K562 (cell line): ENCODE results near the gene SLC7A6. TPM values are rescaled to one million over a fixed set of nuclear protein-coding genes. Genes with fewer than 3 reads are reported as not detected.

Experiments
- ATF3 ChIP-seq, 2 experiments: fragments of 450-650 bp in 1 of 2; sonication (generic) in 1 of 2; formaldehyde crosslinking in 1 of 2; IDR thresholded peaks in 1 of 2; conservative IDR thresholded peaks in 1 of 2; 2 replicates each; pipeline versions ENCODE4 v1.6.1 to v1.8.1; 2016 to 2023; ENCODE audit warnings: mild to moderate bottlenecking in 2 of 2, moderate library complexity in 2 of 2, inconsistent platforms in 1 of 2, missing genetic modification reagents in 1 of 2
- FUS ChIP-seq: fragments of 200-400 bp; formaldehyde crosslinking; optimal IDR thresholded peaks from 2 replicates; pipeline ENCODE3; 2017; ENCODE audit warnings: low read depth, low read length
- GTF2F1 ChIP-seq: IDR thresholded peaks from 2 replicates; pipeline ENCODE4 v1.6.1; 2011; ENCODE audit warnings: low read depth, low read length, improper control_type of control experiment
- HLTF ChIP-seq: fragments of 450-650 bp; IDR thresholded peaks from 2 replicates; pipeline ENCODE4 v1.6.1; 2016
- L3MBTL2 ChIP-seq: fragments of 450-650 bp; IDR thresholded peaks from 2 replicates; pipeline ENCODE4 v1.6.1; 2016; ENCODE audit warnings: mild to moderate bottlenecking, moderate library complexity
- MLLT1 ChIP-seq, 2 experiments: fragments of 450-650 bp; IDR thresholded peaks; 2 replicates each; pipeline ENCODE4 v1.6.1; 2016
- MTF1 ChIP-seq: fragments of 250-450 bp; sonication (Bioruptor Pico); IDR thresholded peaks from 2 replicates; pipeline ENCODE4 v1.9.0; 2021; ENCODE audit warnings: moderate library complexity, mild to moderate bottlenecking, inconsistent platforms, borderline replicate concordance
- NCOA1 ChIP-seq: fragments of 450-650 bp; IDR thresholded peaks from 2 replicates; pipeline ENCODE4 v1.6.1; 2016; ENCODE audit warnings: low read depth
- NR2C1 ChIP-seq, 2 experiments: fragments of 450-650 bp; IDR thresholded peaks; 2 replicates each; pipeline ENCODE4 v1.6.1; 2017; ENCODE audit warnings: mild to moderate bottlenecking in 2 of 2, antibody characterized with exemption in 1 of 2, inconsistent platforms in 1 of 2, missing compliant biosample characterization in 1 of 2, missing genetic modification characterization in 1 of 2
- NR2F6 ChIP-seq: fragments of 450-650 bp; formaldehyde crosslinking; IDR thresholded peaks from 2 replicates; pipeline ENCODE4 v1.4.0; 2020; ENCODE audit warnings: mild to moderate bottlenecking
- PTBP1 ChIP-seq: fragments of 200-400 bp; formaldehyde crosslinking; IDR thresholded peaks from 2 replicates; pipeline ENCODE4 v1.6.1; 2017; ENCODE audit warnings: low read depth, low read length
- RBM22 ChIP-seq: fragments of 200-400 bp; formaldehyde crosslinking; IDR thresholded peaks from 2 replicates; pipeline ENCODE4 v1.6.1; 2018; ENCODE audit warnings: low read length, low read depth; ENCODE audit not compliant: poor library complexity, severe bottlenecking
- SUPT5H ChIP-seq: fragments of 450-650 bp; IDR thresholded peaks from 2 replicates; pipeline ENCODE4 v1.6.1; 2016
- TCF3 ChIP-seq: sonication (generic); formaldehyde crosslinking; IDR thresholded peaks from 2 replicates; pipeline ENCODE4 v1.4.0; 2020; ENCODE audit warnings: mild to moderate bottlenecking, missing genetic modification reagents
- TEAD1 ChIP-seq, 2 experiments: fragments of 450-650 bp in 1 of 2; sonication (generic) in 1 of 2; formaldehyde crosslinking; IDR thresholded peaks; 2 replicates each; pipeline versions ENCODE4 v1.4.0 to v1.8.0; 2020 to 2022; ENCODE audit warnings: mild to moderate bottlenecking in 2 of 2, missing genetic modification reagents in 1 of 2
- TFE3 ChIP-seq: fragments of 450-650 bp; formaldehyde crosslinking; IDR thresholded peaks from 2 replicates; pipeline ENCODE4 v1.4.0; 2020; ENCODE audit warnings: mild to moderate bottlenecking, mixed read lengths
- ZBTB17 ChIP-seq: fragments of 450-650 bp; formaldehyde crosslinking; IDR thresholded peaks from 2 replicates; pipeline ENCODE4 v1.4.0; 2020; ENCODE audit warnings: mild to moderate bottlenecking
- ZNF263 ChIP-seq: sonication (generic); formaldehyde crosslinking; IDR thresholded peaks from 2 replicates; pipeline ENCODE4 v1.8.0; 2022; ENCODE audit warnings: mild to moderate bottlenecking, missing genetic modification reagents, borderline replicate concordance
- ZNF347 ChIP-seq: fragments of 450-650 bp; formaldehyde crosslinking; IDR thresholded peaks from 2 replicates; pipeline ENCODE4 v1.4.0; 2020; ENCODE audit warnings: low read depth, mild to moderate bottlenecking, moderate library complexity
- ZNF354B ChIP-seq: fragments of 250-450 bp; sonication (Bioruptor Pico); IDR thresholded peaks from 2 replicates; pipeline ENCODE4 v1.4.0; 2020
- ZNF583 ChIP-seq: fragments of 250-450 bp; sonication (Bioruptor Pico); IDR thresholded peaks from 2 replicates; pipeline ENCODE4 v1.4.0; 2020
- ZNF780A ChIP-seq: fragments of 250-450 bp; sonication (Bioruptor Pico); IDR thresholded peaks from 2 replicates; pipeline ENCODE4 v1.5.0; 2021; ENCODE audit warnings: mild to moderate bottlenecking
- polyA plus RNA-seq, 8 experiments: library from polyadenylated mRNA; depleted of rRNA in 4 of 8; stranded (reverse) in 5 of 8; unstranded in 3 of 8; fragments of >200 nt; fragmentation: Nextera tagmentation in 2 of 8; fragmentation: Illumina TruSeq in 1 of 8; extraction: Ambion mirVana in 2 of 8; extraction: Trizol in 1 of 8; gene quantifications; 2 replicates each; pipeline versions ENCODE4 v1.2.1 to v1.2.3, GENCODE V29; 2011 to 2014; ENCODE audit warnings: inconsistent platforms in 1 of 8, missing spikeins in 1 of 8
- total RNA-seq, 7 experiments: library from RNA; depleted of rRNA in 6 of 7; stranded (reverse); fragments of >200 nt in 6 of 7; fragmentation: Illumina TruSeq in 2 of 7; extraction: Trizol in 2 of 7; gene quantifications; 2 replicates each; pipeline versions ENCODE4 v1.2.1 to v1.2.3, GENCODE V29; 2011 to 2021; ENCODE audit warnings: low replicate concordance in 1 of 7
- TF ChIP-seq, protein P1 (sequence below): fragments of 250-450 bp; sonication (Bioruptor Pico); IDR thresholded peaks from 2 replicates; pipeline ENCODE4 v1.8.0; 2021; ENCODE audit warnings: mild to moderate bottlenecking, moderate library complexity

The SLC7A6 gene
- total and polyA plus RNA-seq, 9 of the 15 experiments (the other 6 are each of a cell fraction or from before 2014, with no cell fraction given): 12.6 to 60.1 (median 29.8) TPM

- TF ChIP-seq TEAD1 (CRISPR knock-in tag; IDR thresholded peaks at IDR 0.05): peak in 1 of 2 experiments; percentile 20; a peak in 1 of 4 replicates
- TF ChIP-seq RBM22: peak; percentile 48
- no peak for TF ChIP-seq TCF3 (CRISPR knock-in tag)
- 0 out of 2 replicates have a peak, but pooled peaks have one; percentile 32 for TF ChIP-seq ZNF263 (CRISPR knock-in tag)
- no peak for TF ChIP-seq ZNF354B (CRISPR knock-in tag)
- TF ChIP-seq FUS: no peak
- no peak for TF ChIP-seq ZNF583
- peak; percentile 37; the same call in 1 of the 2 replicates for TF ChIP-seq NCOA1
- TF ChIP-seq GTF2F1: no peak
- no peak for TF ChIP-seq TFE3 (CRISPR knock-in tag)
- TF ChIP-seq ZNF347 (CRISPR knock-in tag): no peak
- TF ChIP-seq L3MBTL2: peak; percentile 73
- TF ChIP-seq ATF3 (IDR thresholded peaks at IDR 0.05): no peak
- TF ChIP-seq ATF3 (CRISPR knock-in tag; conservative IDR thresholded peaks at IDR 0.05): no peak
- TF ChIP-seq, protein P1, sequence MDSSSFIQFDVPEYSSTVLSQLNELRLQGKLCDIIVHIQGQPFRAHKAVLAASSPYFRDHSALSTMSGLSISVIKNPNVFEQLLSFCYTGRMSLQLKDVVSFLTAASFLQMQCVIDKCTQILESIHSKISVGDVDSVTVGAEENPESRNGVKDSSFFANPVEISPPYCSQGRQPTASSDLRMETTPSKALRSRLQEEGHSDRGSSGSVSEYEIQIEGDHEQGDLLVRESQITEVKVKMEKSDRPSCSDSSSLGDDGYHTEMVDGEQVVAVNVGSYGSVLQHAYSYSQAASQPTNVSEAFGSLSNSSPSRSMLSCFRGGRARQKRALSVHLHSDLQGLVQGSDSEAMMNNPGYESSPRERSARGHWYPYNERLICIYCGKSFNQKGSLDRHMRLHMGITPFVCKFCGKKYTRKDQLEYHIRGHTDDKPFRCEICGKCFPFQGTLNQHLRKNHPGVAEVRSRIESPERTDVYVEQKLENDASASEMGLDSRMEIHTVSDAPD (CRISPR knock-in tag): no peak
- peak; percentile 83 for TF ChIP-seq NR2C1 (IDR thresholded peaks at IDR 0.05)
- TF ChIP-seq NR2C1 (tag; IDR thresholded peaks at IDR 0.05): peak; percentile 79
- no peak for TF ChIP-seq PTBP1
- no peak for TF ChIP-seq HLTF
- TF ChIP-seq ZBTB17: peak; percentile 100
- no peak for TF ChIP-seq NR2F6 (CRISPR knock-in tag)
- no peak for TF ChIP-seq MTF1 (CRISPR knock-in tag)
- TF ChIP-seq ZNF780A: no peak
- TF ChIP-seq MLLT1 (IDR thresholded peaks at IDR 0.05): peak; percentile 66 to 100; a peak in 3 of 4 replicates
- peak; percentile 66 for TF ChIP-seq SUPT5H
These were observed 19.1 kb upstream of the SLC7A6 start, which contains the start of gene PLA2G15 (continued) for GRCh38 chr16:68244903-68245853.
